Measurements from ENCODE around the gene CACNA1A. TPM values are rescaled to one million over a fixed set of nuclear protein-coding genes. Genes with fewer than 3 reads are reported as not detected.
A peak's percentile ranks its signal among the peaks of the same experiment; 100 is the strongest.

CACNA1A gene
- total and polyA plus RNA-seq, 2 of the 13 experiments (the other 11 are each of a cell fraction or from before 2014, with no cell fraction given), result not detected

DNA sequence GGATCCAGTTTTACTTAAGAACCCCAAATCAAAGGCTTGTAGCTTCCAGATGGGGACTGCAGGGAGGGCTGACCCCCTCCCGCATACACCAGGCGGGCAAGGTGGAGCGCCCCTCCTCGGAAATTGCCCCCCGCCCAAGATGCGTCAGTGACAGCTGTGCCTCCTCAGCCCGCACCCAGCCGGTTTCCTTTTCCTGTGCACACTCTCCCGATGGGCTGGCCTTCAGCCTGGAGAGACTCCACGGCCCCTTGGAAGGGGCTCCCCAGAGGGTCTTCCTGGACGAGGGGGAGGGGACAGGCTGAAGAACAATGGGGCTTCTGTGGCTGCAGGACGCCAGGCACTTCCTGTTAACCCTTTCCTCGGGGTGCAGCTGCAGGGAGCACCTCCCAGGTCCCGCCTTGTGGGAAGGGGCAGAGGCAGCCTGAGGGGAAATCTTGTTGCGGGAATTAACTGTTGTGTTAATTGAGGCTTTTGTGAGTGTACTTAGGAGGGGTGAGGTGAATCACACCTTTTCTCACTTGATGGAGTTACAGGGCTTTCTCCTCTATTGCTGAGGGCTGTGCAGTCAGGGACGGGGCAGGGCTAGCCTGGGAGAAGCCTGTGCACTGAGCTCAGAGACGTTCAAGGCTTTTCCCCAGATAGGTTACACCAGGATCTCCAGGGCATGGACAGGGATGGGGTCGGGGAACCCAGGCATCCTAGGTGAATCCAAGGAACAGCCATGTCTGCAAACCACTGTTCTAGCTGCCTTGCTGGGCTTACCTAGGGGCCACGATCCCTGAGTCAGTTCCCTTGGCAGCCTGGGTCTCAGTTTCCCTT, 341.7 kb downstream of the CACNA1A start (continued):
- TF ChIP-seq, protein P1, sequence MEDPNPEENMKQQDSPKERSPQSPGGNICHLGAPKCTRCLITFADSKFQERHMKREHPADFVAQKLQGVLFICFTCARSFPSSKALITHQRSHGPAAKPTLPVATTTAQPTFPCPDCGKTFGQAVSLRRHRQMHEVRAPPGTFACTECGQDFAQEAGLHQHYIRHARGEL (CRISPR knock-in tag; IDR thresholded peaks at IDR 0.05), result no peak
- TF ChIP-seq ZNF350 (CRISPR knock-in tag; IDR thresholded peaks at IDR 0.05; ENCODE audit: borderline replicate concordance, low read depth) (peak; percentile 43; the same call in 1 of the 2 replicates), AGO1 (IDR thresholded peaks at IDR 0.05; ENCODE audit: low read depth, low read length, poor library complexity, severe bottlenecking) (no peak), ZNF556 (CRISPR knock-in tag; IDR thresholded peaks at IDR 0.05; ENCODE audit: borderline replicate concordance) (no peak), GTF2F1 (IDR thresholded peaks at IDR 0.05; ENCODE audit: low read length) (no peak), PHF20 (CRISPR knock-in tag; IDR thresholded peaks at IDR 0.05) (peak; percentile 65), CEBPB (IDR thresholded peaks at IDR 0.05; ENCODE audit: borderline replicate concordance, low read depth, low read length) (no peak), SIX1 (CRISPR knock-in tag; IDR thresholded peaks at IDR 0.05; ENCODE audit: borderline replicate concordance) (no peak), ZNF850 (CRISPR knock-in tag; conservative IDR thresholded peaks at IDR 0.05) (no peak)
- TF ChIP-seq, protein P2, sequence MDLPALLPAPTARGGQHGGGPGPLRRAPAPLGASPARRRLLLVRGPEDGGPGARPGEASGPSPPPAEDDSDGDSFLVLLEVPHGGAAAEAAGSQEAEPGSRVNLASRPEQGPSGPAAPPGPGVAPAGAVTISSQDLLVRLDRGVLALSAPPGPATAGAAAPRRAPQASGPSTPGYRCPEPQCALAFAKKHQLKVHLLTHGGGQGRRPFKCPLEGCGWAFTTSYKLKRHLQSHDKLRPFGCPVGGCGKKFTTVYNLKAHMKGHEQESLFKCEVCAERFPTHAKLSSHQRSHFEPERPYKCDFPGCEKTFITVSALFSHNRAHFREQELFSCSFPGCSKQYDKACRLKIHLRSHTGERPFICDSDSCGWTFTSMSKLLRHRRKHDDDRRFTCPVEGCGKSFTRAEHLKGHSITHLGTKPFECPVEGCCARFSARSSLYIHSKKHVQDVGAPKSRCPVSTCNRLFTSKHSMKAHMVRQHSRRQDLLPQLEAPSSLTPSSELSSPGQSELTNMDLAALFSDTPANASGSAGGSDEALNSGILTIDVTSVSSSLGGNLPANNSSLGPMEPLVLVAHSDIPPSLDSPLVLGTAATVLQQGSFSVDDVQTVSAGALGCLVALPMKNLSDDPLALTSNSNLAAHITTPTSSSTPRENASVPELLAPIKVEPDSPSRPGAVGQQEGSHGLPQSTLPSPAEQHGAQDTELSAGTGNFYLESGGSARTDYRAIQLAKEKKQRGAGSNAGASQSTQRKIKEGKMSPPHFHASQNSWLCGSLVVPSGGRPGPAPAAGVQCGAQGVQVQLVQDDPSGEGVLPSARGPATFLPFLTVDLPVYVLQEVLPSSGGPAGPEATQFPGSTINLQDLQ (CRISPR knock-in tag; IDR thresholded peaks at IDR 0.05), result no peak; the same call in 1 of the 2 replicates
- TF ChIP-seq, protein P3, sequence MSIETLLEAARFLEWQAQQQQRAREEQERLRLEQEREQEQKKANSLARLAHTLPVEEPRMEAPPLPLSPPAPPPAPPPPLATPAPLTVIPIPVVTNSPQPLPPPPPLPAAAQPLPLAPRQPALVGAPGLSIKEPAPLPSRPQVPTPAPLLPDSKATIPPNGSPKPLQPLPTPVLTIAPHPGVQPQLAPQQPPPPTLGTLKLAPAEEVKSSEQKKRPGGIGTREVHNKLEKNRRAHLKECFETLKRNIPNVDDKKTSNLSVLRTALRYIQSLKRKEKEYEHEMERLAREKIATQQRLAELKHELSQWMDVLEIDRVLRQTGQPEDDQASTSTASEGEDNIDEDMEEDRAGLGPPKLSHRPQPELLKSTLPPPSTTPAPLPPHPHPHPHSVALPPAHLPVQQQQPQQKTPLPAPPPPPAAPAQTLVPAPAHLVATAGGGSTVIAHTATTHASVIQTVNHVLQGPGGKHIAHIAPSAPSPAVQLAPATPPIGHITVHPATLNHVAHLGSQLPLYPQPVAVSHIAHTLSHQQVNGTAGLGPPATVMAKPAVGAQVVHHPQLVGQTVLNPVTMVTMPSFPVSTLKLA (IDR thresholded peaks at IDR 0.05), result no peak
- TF ChIP-seq, protein P4, sequence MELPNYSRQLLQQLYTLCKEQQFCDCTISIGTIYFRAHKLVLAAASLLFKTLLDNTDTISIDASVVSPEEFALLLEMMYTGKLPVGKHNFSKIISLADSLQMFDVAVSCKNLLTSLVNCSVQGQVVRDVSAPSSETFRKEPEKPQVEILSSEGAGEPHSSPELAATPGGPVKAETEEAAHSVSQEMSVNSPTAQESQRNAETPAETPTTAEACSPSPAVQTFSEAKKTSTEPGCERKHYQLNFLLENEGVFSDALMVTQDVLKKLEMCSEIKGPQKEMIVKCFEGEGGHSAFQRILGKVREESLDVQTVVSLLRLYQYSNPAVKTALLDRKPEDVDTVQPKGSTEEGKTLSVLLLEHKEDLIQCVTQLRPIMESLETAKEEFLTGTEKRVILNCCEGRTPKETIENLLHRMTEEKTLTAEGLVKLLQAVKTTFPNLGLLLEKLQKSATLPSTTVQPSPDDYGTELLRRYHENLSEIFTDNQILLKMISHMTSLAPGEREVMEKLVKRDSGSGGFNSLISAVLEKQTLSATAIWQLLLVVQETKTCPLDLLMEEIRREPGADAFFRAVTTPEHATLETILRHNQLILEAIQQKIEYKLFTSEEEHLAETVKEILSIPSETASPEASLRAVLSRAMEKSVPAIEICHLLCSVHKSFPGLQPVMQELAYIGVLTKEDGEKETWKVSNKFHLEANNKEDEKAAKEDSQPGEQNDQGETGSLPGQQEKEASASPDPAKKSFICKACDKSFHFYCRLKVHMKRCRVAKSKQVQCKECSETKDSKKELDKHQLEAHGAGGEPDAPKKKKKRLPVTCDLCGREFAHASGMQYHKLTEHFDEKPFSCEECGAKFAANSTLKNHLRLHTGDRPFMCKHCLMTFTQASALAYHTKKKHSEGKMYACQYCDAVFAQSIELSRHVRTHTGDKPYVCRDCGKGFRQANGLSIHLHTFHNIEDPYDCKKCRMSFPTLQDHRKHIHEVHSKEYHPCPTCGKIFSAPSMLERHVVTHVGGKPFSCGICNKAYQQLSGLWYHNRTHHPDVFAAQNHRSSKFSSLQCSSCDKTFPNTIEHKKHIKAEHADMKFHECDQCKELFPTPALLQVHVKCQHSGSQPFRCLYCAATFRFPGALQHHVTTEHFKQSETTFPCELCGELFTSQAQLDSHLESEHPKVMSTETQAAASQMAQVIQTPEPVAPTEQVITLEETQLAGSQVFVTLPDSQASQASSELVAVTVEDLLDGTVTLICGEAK (IDR thresholded peaks at IDR 0.05), result no peak
- TF ChIP-seq, protein P4 (CRISPR knock-in tag; IDR thresholded peaks at IDR 0.05), result peak; percentile 52; the same call in 1 of the 2 replicates

Data from HepG2 (cell line).